SK-N-SH (cell line): ENCODE measurements around the gene SYT3. TPM values are rescaled to one million over a fixed set of nuclear protein-coding genes. Genes with fewer than 3 reads are reported as not detected.
A peak's percentile ranks its signal among the peaks of the same experiment; 100 is the strongest.

Source experiments
- CTCF ChIA-PET: fragments of 300-600, 350-600 bp; formaldehyde crosslinking; extraction: SDS; loops from one replicate; lab custom pipeline; 2021; lab: Yijun Ruan, JAX
- POLR2A ChIA-PET: fragments of 350-600 bp; sonication (Branson Sonifier 250); formaldehyde crosslinking; extraction: SDS; loops from one replicate; lab custom pipeline; 2020; ENCODE audit warnings: antibody characterized with exemption, inconsistent platforms; lab: Yijun Ruan, JAX
- DNase-seq: peaks from one replicate; pipeline ENCODE4 v3.0.0; 2012
- H2AFZ ChIP-seq: fragments of 200-600 bp; sonication (generic); 2 replicates; pipeline ENCODE4 v1.8.1; 2016; ENCODE audit warnings: antibody characterized with exemption, mild to moderate bottlenecking, low read depth
- H3F3A ChIP-seq: fragments of 200-600 bp; sonication (generic); replicated peaks from 2 replicates; pipeline ENCODE3; 2016; ENCODE audit warnings: antibody characterized with exemption, mild to moderate bottlenecking; ENCODE audit not compliant: insufficient read depth
- H3K27ac ChIP-seq, 2 experiments: fragments of 200-500 bp in 1 of 2; fragments of 200-600 bp in 1 of 2; sonication (Bioruptor generic) in 1 of 2; sonication (generic), shearing (Covaris generic) in 1 of 2; 2 replicates each; pipeline versions ENCODE4 v1.5.1 to v1.6.1; 2014 to 2016; ENCODE audit warnings: low read depth in 2 of 2, inconsistent platforms in 1 of 2, low read length in 1 of 2, mild to moderate bottlenecking in 1 of 2, mixed read lengths in 1 of 2
- H3K27me3 ChIP-seq: fragments of 200-600 bp; sonication (generic), shearing (Covaris generic); 2 replicates; pipeline ENCODE4 v1.6.1; 2016; ENCODE audit warnings: mixed run types; ENCODE audit not compliant: insufficient read depth
- H3K36me3 ChIP-seq, 2 experiments: fragments of 200-500 bp in 1 of 2; fragments of 200-600 bp in 1 of 2; sonication (Bioruptor generic) in 1 of 2; sonication (generic) in 1 of 2; replicated peaks in 1 of 2; 2 replicates each; pipeline versions ENCODE3 to v1.5.1; 2014 to 2016; ENCODE audit warnings: low read length in 1 of 2, mild to moderate bottlenecking in 1 of 2; ENCODE audit not compliant: insufficient read depth in 2 of 2, control insufficient read depth in 1 of 2
- H3K4me1 ChIP-seq, 2 experiments: fragments of 200-500 bp in 1 of 2; fragments of 200-600 bp in 1 of 2; sonication (Bioruptor generic) in 1 of 2; sonication (generic), shearing (Covaris generic) in 1 of 2; 2 replicates each; pipeline versions ENCODE4 v1.5.1 to v1.6.1; 2014 to 2016; ENCODE audit warnings: low read depth in 1 of 2, low read length in 1 of 2, mixed run types in 1 of 2; ENCODE audit not compliant: insufficient read depth in 2 of 2, control insufficient read depth in 1 of 2
- H3K4me2 ChIP-seq: fragments of 200-600 bp; sonication (generic), shearing (Covaris generic); 2 replicates; pipeline ENCODE4 v1.6.1; 2017; ENCODE audit warnings: mixed run types
- H3K4me3 ChIP-seq, 2 experiments: fragments of 200-500 bp in 1 of 2; fragments of 200-600 bp in 1 of 2; sonication (Bioruptor generic) in 1 of 2; sonication (generic), shearing (Covaris generic) in 1 of 2; 2 replicates each; pipeline versions ENCODE4 v1.5.1 to v1.8.1; 2014 to 2016; ENCODE audit warnings: low read depth in 2 of 2, inconsistent platforms in 1 of 2, low read length in 1 of 2, mild to moderate bottlenecking in 1 of 2, mixed read lengths in 1 of 2, moderate library complexity in 1 of 2
- H3K79me2 ChIP-seq: fragments of 200-600 bp; sonication (generic); 2 replicates; pipeline ENCODE4 v1.8.1; 2017; ENCODE audit warnings: mild to moderate bottlenecking; ENCODE audit not compliant: insufficient read depth
- H3K9ac ChIP-seq: fragments of 200-600 bp; sonication (generic); 2 replicates; pipeline ENCODE4 v1.6.1; 2017; ENCODE audit warnings: mixed run types
- H3K9me2 ChIP-seq: fragments of 200-600 bp; sonication (generic); 2 replicates; pipeline ENCODE4 v1.6.1; 2017; ENCODE audit warnings: mixed run types
- H3K9me3 ChIP-seq: fragments of 200-600 bp; sonication (generic); 2 replicates; pipeline ENCODE4 v1.6.1; 2017; ENCODE audit warnings: mixed run types, mild to moderate bottlenecking, moderate library complexity
- H4K20me1 ChIP-seq: fragments of 200-600 bp; sonication (generic); 2 replicates; pipeline ENCODE4 v1.6.1; 2017; ENCODE audit warnings: mild to moderate bottlenecking, mixed run types; ENCODE audit not compliant: insufficient read depth
- EP300 ChIP-seq, 2 experiments: IDR thresholded peaks; 2 replicates each; pipeline versions ENCODE4 v1.4.0 to v1.6.1; 2012; ENCODE audit warnings: borderline replicate concordance in 1 of 2, low read depth in 1 of 2, low read length in 1 of 2
- EZH2phosphoT487 ChIP-seq: fragments of 200-600 bp; sonication (generic); IDR thresholded peaks from 2 replicates; pipeline ENCODE4 v1.6.1; 2017; ENCODE audit warnings: low read depth, mixed run types, mild to moderate bottlenecking, antibody characterized with exemption, moderate library complexity, borderline replicate concordance
- FOSL2 ChIP-seq: IDR thresholded peaks from 2 replicates; pipeline ENCODE4 v1.4.0; 2012; ENCODE audit warnings: low read depth, mild to moderate bottlenecking, moderate library complexity, borderline replicate concordance
- FOXJ3 ChIP-seq: sonication (generic); formaldehyde crosslinking; IDR thresholded peaks from 2 replicates; pipeline ENCODE4 v1.5.1; 2020; ENCODE audit warnings: mild to moderate bottlenecking, missing genetic modification reagents
- FOXM1 ChIP-seq: IDR thresholded peaks from 2 replicates; pipeline ENCODE4 v1.4.0; 2012; ENCODE audit warnings: low read depth, mild to moderate bottlenecking
- GABPA ChIP-seq: IDR thresholded peaks from 2 replicates; pipeline ENCODE4 v1.4.0; 2012; ENCODE audit warnings: low read depth, mild to moderate bottlenecking
- JUND ChIP-seq: IDR thresholded peaks from 2 replicates; pipeline ENCODE4 v1.4.0; 2012
- MEF2A ChIP-seq: IDR thresholded peaks from 2 replicates; pipeline ENCODE4 v1.4.0; 2012; ENCODE audit warnings: low read depth, borderline replicate concordance
- MXI1 ChIP-seq: IDR thresholded peaks from 2 replicates; pipeline ENCODE4 v1.6.1; 2012; ENCODE audit warnings: mild to moderate bottlenecking, low read depth, low read length, improper control_type of control experiment
- RAD21 ChIP-seq: IDR thresholded peaks from 2 replicates; pipeline ENCODE4 v1.6.1; 2012; ENCODE audit warnings: mild to moderate bottlenecking, low read length
- RFX5 ChIP-seq: IDR thresholded peaks from 2 replicates; pipeline ENCODE4 v1.6.1; 2012; ENCODE audit warnings: mild to moderate bottlenecking, improper control_type of control experiment, low read length
- SIN3A ChIP-seq: IDR thresholded peaks from 2 replicates; pipeline ENCODE4 v1.6.1; 2012; ENCODE audit warnings: low read depth, mild to moderate bottlenecking, low read length, moderate library complexity, borderline replicate concordance
- TAF1 ChIP-seq: IDR thresholded peaks from 2 replicates; pipeline ENCODE4 v1.6.1; 2012; ENCODE audit warnings: low read depth, mild to moderate bottlenecking, low read length, moderate library complexity, borderline replicate concordance
- TCF12 ChIP-seq: IDR thresholded peaks from 2 replicates; pipeline ENCODE4 v1.4.0; 2012
- YY1 ChIP-seq: IDR thresholded peaks from 2 replicates; pipeline ENCODE4 v1.4.0; 2012; ENCODE audit warnings: low read depth, mild to moderate bottlenecking
- WGBS: methylation state at CpG from one replicate; pipeline ENCODE4 v1.1.6; 2017; ENCODE audit warnings: low lambda C conversion rate; 5-methylcytosine and 5-hydroxymethylcytosine counted together
- polyA plus RNA-seq, 3 experiments: library from polyadenylated mRNA; depleted of rRNA; stranded (reverse); fragments of >200 nt; gene quantifications; 2 replicates each; pipeline ENCODE4 v1.2.3, GENCODE V29; 2012
- TF ChIP-seq, protein P1 (sequence below): IDR thresholded peaks from 2 replicates; pipeline ENCODE4; 2012
- TF ChIP-seq, protein P2 (sequence below): IDR thresholded peaks from 2 replicates; pipeline ENCODE4 v1.6.1; 2012; ENCODE audit warnings: mild to moderate bottlenecking, low read depth, low read length, moderate library complexity
- TF ChIP-seq, protein P3 (sequence below): IDR thresholded peaks from 2 replicates; pipeline ENCODE4 v1.4.0; 2012; ENCODE audit warnings: low read depth, borderline replicate concordance
- TF ChIP-seq, protein P4 (sequence below): fragments of 150-350 bp; IDR thresholded peaks from 2 replicates; pipeline ENCODE4 v1.6.1; 2016; ENCODE audit warnings: mild to moderate bottlenecking, low read depth, low read length
- TF ChIP-seq, protein P5 (sequence below): IDR thresholded peaks from 2 replicates; pipeline ENCODE4 v1.4.0; 2012; ENCODE audit warnings: low read depth
- TF ChIP-seq, protein P6 (sequence below): IDR thresholded peaks from 2 replicates; pipeline ENCODE4 v1.4.0; 2012; ENCODE audit warnings: low read depth, borderline replicate concordance

SYT3 gene
- polyA plus RNA-seq, 1 of the 3 experiments (the other 2 are of a cell fraction) = 0.94 TPM

DNA sequence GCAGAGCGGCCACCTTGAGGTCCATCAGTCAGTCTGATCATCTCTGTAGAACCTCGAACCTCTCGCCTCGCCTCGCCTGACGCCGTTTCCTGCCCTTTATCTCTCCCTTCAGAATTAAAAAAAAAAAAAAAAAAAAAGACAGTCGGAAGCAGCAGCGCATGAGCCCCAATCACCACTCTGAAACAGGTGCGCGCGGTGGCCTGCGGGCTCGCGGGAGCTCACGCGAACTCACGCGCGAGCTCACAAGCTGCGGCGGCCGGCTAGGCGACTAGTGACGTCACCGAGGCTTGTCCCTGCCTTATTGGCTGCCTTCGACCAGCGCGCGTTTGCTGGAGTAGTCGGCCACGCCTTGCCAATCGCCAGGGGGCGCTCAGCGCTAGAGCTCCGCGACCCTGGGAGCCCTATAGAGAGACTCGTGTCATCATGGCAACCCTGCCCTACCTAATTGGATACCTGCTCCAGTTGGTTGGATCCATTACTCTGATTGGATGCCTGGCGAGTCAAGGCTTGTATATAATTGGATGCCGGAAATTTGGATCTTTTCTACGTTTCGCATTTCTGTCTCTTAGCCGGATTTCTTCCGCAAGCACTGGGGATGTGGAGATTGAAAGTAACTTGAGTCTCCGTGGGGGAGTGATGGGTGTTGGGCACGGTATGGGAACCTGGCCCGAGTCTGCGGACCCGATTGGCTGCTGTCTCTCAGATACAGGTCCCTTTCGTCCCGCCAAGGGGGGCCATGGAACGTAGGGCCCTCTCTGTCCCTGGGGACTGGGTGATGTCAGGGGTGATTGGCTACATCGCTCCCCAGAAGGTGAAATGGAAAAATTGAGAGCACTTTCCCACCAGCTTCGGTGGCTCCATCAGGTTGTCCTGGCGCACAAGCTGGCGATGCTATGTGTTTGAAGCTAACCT, 31.6 kb downstream of the SYT3 start (continued):
- no peak for TF ChIP-seq FOSL2
- TF ChIP-seq FOXJ3 (CRISPR knock-in tag) = no peak
- TF ChIP-seq, protein P1, sequence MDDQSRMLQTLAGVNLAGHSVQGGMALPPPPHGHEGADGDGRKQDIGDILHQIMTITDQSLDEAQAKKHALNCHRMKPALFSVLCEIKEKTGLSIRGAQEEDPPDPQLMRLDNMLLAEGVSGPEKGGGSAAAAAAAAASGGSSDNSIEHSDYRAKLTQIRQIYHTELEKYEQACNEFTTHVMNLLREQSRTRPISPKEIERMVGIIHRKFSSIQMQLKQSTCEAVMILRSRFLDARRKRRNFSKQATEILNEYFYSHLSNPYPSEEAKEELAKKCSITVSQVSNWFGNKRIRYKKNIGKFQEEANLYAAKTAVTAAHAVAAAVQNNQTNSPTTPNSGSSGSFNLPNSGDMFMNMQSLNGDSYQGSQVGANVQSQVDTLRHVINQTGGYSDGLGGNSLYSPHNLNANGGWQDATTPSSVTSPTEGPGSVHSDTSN = no peak
- TF ChIP-seq EZH2phosphoT487 = no peak
- no peak for TF ChIP-seq JUND
- TF ChIP-seq, protein P2, sequence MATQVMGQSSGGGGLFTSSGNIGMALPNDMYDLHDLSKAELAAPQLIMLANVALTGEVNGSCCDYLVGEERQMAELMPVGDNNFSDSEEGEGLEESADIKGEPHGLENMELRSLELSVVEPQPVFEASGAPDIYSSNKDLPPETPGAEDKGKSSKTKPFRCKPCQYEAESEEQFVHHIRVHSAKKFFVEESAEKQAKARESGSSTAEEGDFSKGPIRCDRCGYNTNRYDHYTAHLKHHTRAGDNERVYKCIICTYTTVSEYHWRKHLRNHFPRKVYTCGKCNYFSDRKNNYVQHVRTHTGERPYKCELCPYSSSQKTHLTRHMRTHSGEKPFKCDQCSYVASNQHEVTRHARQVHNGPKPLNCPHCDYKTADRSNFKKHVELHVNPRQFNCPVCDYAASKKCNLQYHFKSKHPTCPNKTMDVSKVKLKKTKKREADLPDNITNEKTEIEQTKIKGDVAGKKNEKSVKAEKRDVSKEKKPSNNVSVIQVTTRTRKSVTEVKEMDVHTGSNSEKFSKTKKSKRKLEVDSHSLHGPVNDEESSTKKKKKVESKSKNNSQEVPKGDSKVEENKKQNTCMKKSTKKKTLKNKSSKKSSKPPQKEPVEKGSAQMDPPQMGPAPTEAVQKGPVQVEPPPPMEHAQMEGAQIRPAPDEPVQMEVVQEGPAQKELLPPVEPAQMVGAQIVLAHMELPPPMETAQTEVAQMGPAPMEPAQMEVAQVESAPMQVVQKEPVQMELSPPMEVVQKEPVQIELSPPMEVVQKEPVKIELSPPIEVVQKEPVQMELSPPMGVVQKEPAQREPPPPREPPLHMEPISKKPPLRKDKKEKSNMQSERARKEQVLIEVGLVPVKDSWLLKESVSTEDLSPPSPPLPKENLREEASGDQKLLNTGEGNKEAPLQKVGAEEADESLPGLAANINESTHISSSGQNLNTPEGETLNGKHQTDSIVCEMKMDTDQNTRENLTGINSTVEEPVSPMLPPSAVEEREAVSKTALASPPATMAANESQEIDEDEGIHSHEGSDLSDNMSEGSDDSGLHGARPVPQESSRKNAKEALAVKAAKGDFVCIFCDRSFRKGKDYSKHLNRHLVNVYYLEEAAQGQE = no peak
- peak; percentile 99 for TF ChIP-seq RFX5
- no peak for TF ChIP-seq EP300 (IDR thresholded peaks at IDR 0.05; ENCODE audit: borderline replicate concordance in 1 of 2, low read depth in 1 of 2, low read length in 1 of 2)
- peak; percentile 16; the same call in 1 of the 2 replicates for TF ChIP-seq MXI1
- TF ChIP-seq TCF12 = no peak
- no peak for TF ChIP-seq YY1
- TF ChIP-seq, protein P3, sequence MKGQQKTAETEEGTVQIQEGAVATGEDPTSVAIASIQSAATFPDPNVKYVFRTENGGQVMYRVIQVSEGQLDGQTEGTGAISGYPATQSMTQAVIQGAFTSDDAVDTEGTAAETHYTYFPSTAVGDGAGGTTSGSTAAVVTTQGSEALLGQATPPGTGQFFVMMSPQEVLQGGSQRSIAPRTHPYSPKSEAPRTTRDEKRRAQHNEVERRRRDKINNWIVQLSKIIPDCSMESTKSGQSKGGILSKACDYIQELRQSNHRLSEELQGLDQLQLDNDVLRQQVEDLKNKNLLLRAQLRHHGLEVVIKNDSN = no peak
- no peak for TF ChIP-seq FOXM1
- no peak for TF ChIP-seq GABPA
- TF ChIP-seq TAF1 = no peak

DNA sequence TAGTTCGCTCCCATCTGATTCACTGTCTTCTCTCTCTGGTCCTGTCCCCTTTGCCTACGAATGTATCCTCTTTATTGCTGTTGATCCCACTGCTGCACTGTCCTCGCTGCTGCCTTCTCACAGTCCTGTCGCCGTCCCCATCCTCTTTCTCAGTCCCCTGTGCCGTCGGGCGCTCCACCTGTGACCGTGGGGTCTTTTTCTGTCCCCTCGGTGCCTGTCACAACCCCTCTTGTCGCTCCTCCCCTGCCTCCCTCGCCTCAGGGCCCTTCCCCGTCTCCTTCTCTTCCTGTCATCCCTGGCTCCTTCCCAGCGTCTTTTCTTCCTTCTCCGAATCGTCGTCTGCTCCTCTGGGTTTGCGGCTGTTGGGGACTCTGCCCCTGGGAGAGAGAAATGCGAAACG, 32.3 kb downstream of the SYT3 start:
- Histone ChIP-seq H3K4me3 (peak overlapping the region in 1 of 2 experiments; percentile 26; a peak in 1 of 4 replicates), H3F3A (peaks cover 4% of the 10 kb centered on the region), H3K27me3 (peaks cover 11% of the 10 kb centered on the region; the same call in 1 of the 2 replicates), H3K4me1 (peaks cover 0 to 8% of the 10 kb centered on the region in 2 experiments; a peak in 1 of 4 replicates), H2AFZ (no peak overlapping the region), H3K9me3 (no peaks in the 10 kb centered on the region), H3K79me2 (no peaks in the 10 kb centered on the region), H4K20me1 (no peaks in the 10 kb centered on the region), H3K9ac (no peak overlapping the region), H3K4me2 (0 out of 2 replicates have a peak overlapping the region, but pooled peaks have one; percentile 53), H3K27ac (no peak overlapping the region), H3K36me3 (no peaks in the 10 kb centered on the region), H3K9me2 (no peaks in the 10 kb centered on the region)
- no peak for DNase-seq
- POLR2A ChIA-PET = no interaction called here
- CTCF ChIA-PET = interaction anchor here (0.6 to 3.2 kb wide), 22 partner anchors 18 to 241 kb away, joined by 3 to 16 read pairs (median 5); no protein-coding TSS in a partner anchor
- WGBS = 56% methylated on average over 20 of the region's 20 CpGs
- TF ChIP-seq, protein P4, sequence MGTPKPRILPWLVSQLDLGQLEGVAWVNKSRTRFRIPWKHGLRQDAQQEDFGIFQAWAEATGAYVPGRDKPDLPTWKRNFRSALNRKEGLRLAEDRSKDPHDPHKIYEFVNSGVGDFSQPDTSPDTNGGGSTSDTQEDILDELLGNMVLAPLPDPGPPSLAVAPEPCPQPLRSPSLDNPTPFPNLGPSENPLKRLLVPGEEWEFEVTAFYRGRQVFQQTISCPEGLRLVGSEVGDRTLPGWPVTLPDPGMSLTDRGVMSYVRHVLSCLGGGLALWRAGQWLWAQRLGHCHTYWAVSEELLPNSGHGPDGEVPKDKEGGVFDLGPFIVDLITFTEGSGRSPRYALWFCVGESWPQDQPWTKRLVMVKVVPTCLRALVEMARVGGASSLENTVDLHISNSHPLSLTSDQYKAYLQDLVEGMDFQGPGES = no peak
- TF ChIP-seq RAD21 (no peak), RFX5 (no peak), GABPA (no peak), MEF2A (no peak), FOXJ3 (CRISPR knock-in tag) (no peak), TCF12 (no peak), SIN3A (no peak)
- TF ChIP-seq, protein P5, sequence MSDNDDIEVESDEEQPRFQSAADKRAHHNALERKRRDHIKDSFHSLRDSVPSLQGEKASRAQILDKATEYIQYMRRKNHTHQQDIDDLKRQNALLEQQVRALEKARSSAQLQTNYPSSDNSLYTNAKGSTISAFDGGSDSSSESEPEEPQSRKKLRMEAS = no peak
- TF ChIP-seq, protein P6, sequence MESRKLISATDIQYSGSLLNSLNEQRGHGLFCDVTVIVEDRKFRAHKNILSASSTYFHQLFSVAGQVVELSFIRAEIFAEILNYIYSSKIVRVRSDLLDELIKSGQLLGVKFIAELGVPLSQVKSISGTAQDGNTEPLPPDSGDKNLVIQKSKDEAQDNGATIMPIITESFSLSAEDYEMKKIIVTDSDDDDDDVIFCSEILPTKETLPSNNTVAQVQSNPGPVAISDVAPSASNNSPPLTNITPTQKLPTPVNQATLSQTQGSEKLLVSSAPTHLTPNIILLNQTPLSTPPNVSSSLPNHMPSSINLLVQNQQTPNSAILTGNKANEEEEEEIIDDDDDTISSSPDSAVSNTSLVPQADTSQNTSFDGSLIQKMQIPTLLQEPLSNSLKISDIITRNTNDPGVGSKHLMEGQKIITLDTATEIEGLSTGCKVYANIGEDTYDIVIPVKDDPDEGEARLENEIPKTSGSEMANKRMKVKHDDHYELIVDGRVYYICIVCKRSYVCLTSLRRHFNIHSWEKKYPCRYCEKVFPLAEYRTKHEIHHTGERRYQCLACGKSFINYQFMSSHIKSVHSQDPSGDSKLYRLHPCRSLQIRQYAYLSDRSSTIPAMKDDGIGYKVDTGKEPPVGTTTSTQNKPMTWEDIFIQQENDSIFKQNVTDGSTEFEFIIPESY = no peak
